Measurements from ENCODE around the gene CAMK2N1. TPM values are rescaled to one million over a fixed set of nuclear protein-coding genes. Genes with fewer than 3 reads are reported as not detected.
A peak's percentile ranks its signal among the peaks of the same experiment; 100 is the strongest.

CAMK2N1 gene
- total RNA-seq, 2 experiments from 2014 or later: 0.37 to 0.45 TPM

- Mint-ChIP-seq H3K36me3 (ENCODE audit: low read depth) (no peaks in the 10 kb centered on the region), H3K27me3 (peaks cover 38% of the 10 kb centered on the region)
- no peak for DNase-seq
Measured at GRCh38 chr1:20472121-20472520, 13.9 kb downstream of the CAMK2N1 start.

GRCh38 chr1:20470194-20470593 is 15.8 kb downstream of the CAMK2N1 start:
- POLR2A ChIA-PET: no interaction called here
- no peak overlapping the region for H3K27ac Mint-ChIP-seq
- peaks cover 30% of the 10 kb centered on the region for H3K27me3 Mint-ChIP-seq

More at GRCh38 chr1:20472121-20472520, 13.9 kb downstream of the CAMK2N1 start:
- POLR2A ChIA-PET: no interaction called here
- CTCF ChIA-PET: no interaction called here
- no peaks in the 10 kb centered on the region for H3K9me3 Mint-ChIP-seq
- H3K27ac Mint-ChIP-seq: no peak overlapping the region
- no peak overlapping the region for H3K4me3 Mint-ChIP-seq
- H3K4me1 Mint-ChIP-seq: no peaks in the 10 kb centered on the region

GRCh38 chr1:20469406-20470076 is 16.5 kb downstream of the CAMK2N1 start:
- H3K9me3 Mint-ChIP-seq: no peaks in the 10 kb centered on the region
- DNase-seq: no peak
- H3K27ac Mint-ChIP-seq: no peak overlapping the region
- H3K27me3 Mint-ChIP-seq: peaks cover 25% of the 10 kb centered on the region
- POLR2A ChIA-PET: no interaction called here
- CTCF ChIA-PET: no interaction called here
- H3K36me3 Mint-ChIP-seq (ENCODE audit: low read depth): no peaks in the 10 kb centered on the region
- H3K4me3 Mint-ChIP-seq: no peak overlapping the region
- no peaks in the 10 kb centered on the region for H3K4me1 Mint-ChIP-seq

More at GRCh38 chr1:20470194-20470593, 15.8 kb downstream of the CAMK2N1 start:
- no peaks in the 10 kb centered on the region for H3K36me3 Mint-ChIP-seq (ENCODE audit: low read depth)
- CTCF ChIA-PET: interaction anchor here (1.1 kb wide), 1 partner anchor 35 kb away, joined by 3 read pairs; no protein-coding TSS in a partner anchor
- H3K9me3 Mint-ChIP-seq: no peaks in the 10 kb centered on the region
- DNase-seq: no peak
- no peak overlapping the region for H3K4me3 Mint-ChIP-seq
- H3K4me1 Mint-ChIP-seq: no peaks in the 10 kb centered on the region

- Mint-ChIP-seq H3K27ac (no peak overlapping the region), H3K9me3 (no peaks in the 10 kb centered on the region), H3K36me3 (ENCODE audit: low read depth) (no peaks in the 10 kb centered on the region), H3K4me1 (no peaks in the 10 kb centered on the region), H3K27me3 (peaks cover 13% of the 10 kb centered on the region), H3K4me3 (no peak overlapping the region)
- DNase-seq: no peak
- CTCF ChIA-PET: interaction anchor here (1.0 kb wide), 1 partner anchor 27 kb away, joined by 3 read pairs; no protein-coding TSS in a partner anchor
- POLR2A ChIA-PET: no interaction called here
Measured at GRCh38 chr1:20466273-20466672, 19.7 kb downstream of the CAMK2N1 start.

GRCh38 chr1:20465187-20465586 is 20.8 kb downstream of the CAMK2N1 start:
- Mint-ChIP-seq H3K4me1 (no peaks in the 10 kb centered on the region), H3K27me3 (peaks cover 15% of the 10 kb centered on the region), H3K27ac (no peak overlapping the region), H3K9me3 (no peaks in the 10 kb centered on the region), H3K4me3 (no peak overlapping the region), H3K36me3 (ENCODE audit: low read depth) (no peaks in the 10 kb centered on the region)
- CTCF ChIA-PET: interaction anchor here (1.0 kb wide), 1 partner anchor 26 kb away, joined by 3 read pairs; no protein-coding TSS in a partner anchor
- no peak for DNase-seq
- POLR2A ChIA-PET: no interaction called here

- Mint-ChIP-seq H3K4me3 (no peak overlapping the region), H3K27me3 (peaks cover 15% of the 10 kb centered on the region), H3K27ac (no peak overlapping the region), H3K9me3 (no peaks in the 10 kb centered on the region), H3K36me3 (ENCODE audit: low read depth) (no peaks in the 10 kb centered on the region), H3K4me1 (no peaks in the 10 kb centered on the region)
- POLR2A ChIA-PET: no interaction called here
- no peak for DNase-seq
- CTCF ChIA-PET: interaction anchor here (1.3 kb wide), 1 partner anchor 11 kb away, joined by 3 read pairs; no protein-coding TSS in a partner anchor
Measured at GRCh38 chr1:20463502-20463901, 22.5 kb downstream of the CAMK2N1 start.

DNA sequence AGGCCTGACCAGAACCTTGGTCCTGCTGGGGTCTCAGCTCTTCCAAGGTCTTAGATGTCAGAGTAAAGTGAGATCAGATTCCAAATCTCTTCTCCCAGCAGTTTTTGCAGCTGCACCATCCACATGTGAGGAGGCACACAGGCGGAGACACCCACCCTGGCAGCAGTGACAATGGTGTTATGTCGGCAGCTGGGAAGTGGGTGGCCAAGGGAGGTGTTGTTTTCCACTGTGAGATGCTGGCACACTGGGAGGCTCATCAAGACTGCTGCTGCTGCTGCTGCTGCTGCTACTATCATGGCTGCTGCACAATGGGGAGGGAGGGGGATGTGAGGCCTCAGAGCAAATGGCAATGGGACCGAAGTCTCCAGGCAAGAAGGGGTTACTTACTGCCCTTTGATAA is 23.6 kb downstream of the CAMK2N1 start:
- DNase-seq: no peak
- H3K9me3 Mint-ChIP-seq: no peaks in the 10 kb centered on the region
- no peaks in the 10 kb centered on the region for H3K36me3 Mint-ChIP-seq (ENCODE audit: low read depth)
- H3K27me3 Mint-ChIP-seq: peaks cover 15% of the 10 kb centered on the region
- ChIA-PET POLR2A (no interaction called here), CTCF (interaction anchor here (0.6 to 1.3 kb wide), 4 partner anchors 10 to 1107 kb away, joined by 3 to 4 read pairs (median 3); no protein-coding TSS in a partner anchor)
- no peaks in the 10 kb centered on the region for H3K4me1 Mint-ChIP-seq
- H3K27ac Mint-ChIP-seq: no peak overlapping the region
- H3K4me3 Mint-ChIP-seq: no peak overlapping the region

DNA sequence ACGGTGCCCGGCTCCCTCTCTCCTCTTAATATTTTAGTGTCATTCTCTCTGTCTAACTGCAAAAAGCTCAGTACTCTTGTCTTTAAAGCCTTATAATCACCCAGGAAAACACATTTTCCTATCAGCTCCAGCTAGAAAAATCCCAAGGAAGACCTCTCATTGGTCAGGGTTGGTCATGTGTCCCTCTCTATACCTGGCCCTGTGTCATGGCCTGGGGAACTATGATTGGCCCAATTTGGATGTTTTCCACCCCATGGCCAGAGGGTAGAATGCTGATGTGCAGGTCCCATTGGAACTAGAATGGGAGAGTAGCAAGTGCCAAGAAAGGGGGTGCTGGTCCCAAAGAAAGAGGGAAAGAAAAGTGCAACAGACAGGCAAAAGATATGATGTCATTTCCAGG is 27.3 kb downstream of the CAMK2N1 start:
- H3K9me3 Mint-ChIP-seq: no peaks in the 10 kb centered on the region
- ChIA-PET CTCF (no interaction called here), POLR2A (no interaction called here)
- no peaks in the 10 kb centered on the region for H3K36me3 Mint-ChIP-seq (ENCODE audit: low read depth)
- H3K4me1 Mint-ChIP-seq: no peaks in the 10 kb centered on the region
- H3K4me3 Mint-ChIP-seq: no peak overlapping the region
- H3K27me3 Mint-ChIP-seq: peaks cover 5% of the 10 kb centered on the region
- H3K27ac Mint-ChIP-seq: peak overlapping the region; percentile 16
- no peak for DNase-seq

- ChIA-PET POLR2A (no interaction called here), CTCF (no interaction called here)
- Mint-ChIP-seq H3K27me3 (peaks cover 11% of the 10 kb centered on the region), H3K4me1 (no peaks in the 10 kb centered on the region), H3K4me3 (no peak overlapping the region), H3K9me3 (no peaks in the 10 kb centered on the region), H3K27ac (no peak overlapping the region), H3K36me3 (ENCODE audit: low read depth) (no peaks in the 10 kb centered on the region)
- DNase-seq: no peak
Measured at GRCh38 chr1:20454004-20454403, 32.0 kb downstream of the CAMK2N1 start.

- Mint-ChIP-seq H3K9me3 (no peaks in the 10 kb centered on the region), H3K4me1 (no peaks in the 10 kb centered on the region), H3K27ac (no peak overlapping the region), H3K27me3 (peaks cover 17% of the 10 kb centered on the region), H3K36me3 (ENCODE audit: low read depth) (no peaks in the 10 kb centered on the region), H3K4me3 (no peak overlapping the region)
- DNase-seq: no peak
- ChIA-PET CTCF (interaction anchor here (0.6 kb wide), 1 partner anchor 1228 kb away, joined by 4 read pairs; no protein-coding TSS in a partner anchor), POLR2A (no interaction called here)
Measured at GRCh38 chr1:20449735-20450311, 36.2 kb downstream of the CAMK2N1 start.

DNA sequence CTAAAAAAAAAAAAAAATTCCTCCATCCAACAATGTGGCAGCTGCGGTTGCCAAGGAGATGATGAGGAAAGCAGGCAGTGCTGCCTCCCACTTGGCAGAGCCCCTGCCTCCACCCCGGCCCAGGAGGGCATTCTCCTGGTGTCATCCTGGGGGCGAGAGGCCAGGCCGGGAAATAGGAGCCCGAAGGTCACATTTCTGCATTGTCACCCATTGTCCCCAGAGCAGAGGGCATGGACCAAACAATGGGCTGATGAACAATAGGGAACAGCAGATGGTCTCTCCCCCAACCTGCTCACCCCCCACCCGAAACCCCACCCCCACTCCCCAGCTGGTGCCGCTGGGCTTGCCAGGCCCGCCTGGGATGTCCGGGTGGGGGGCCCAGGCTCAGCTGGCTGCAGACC is 37.3 kb downstream of the CAMK2N1 start:
- ChIA-PET POLR2A (no interaction called here), CTCF (no interaction called here)
- no peaks in the 10 kb centered on the region for H3K36me3 Mint-ChIP-seq (ENCODE audit: low read depth)
- DNase-seq: no peak
- H3K27me3 Mint-ChIP-seq: peaks cover 17% of the 10 kb centered on the region
- H3K4me3 Mint-ChIP-seq: no peak overlapping the region
- H3K27ac Mint-ChIP-seq: no peak overlapping the region
- H3K4me1 Mint-ChIP-seq: no peaks in the 10 kb centered on the region
- no peaks in the 10 kb centered on the region for H3K9me3 Mint-ChIP-seq

GRCh38 chr1:20447794-20448193 is 38.2 kb downstream of the CAMK2N1 start:
- peaks cover 17% of the 10 kb centered on the region for H3K27me3 Mint-ChIP-seq
- H3K4me1 Mint-ChIP-seq: no peaks in the 10 kb centered on the region
- H3K27ac Mint-ChIP-seq: no peak overlapping the region
- POLR2A ChIA-PET: no interaction called here
- no peaks in the 10 kb centered on the region for H3K36me3 Mint-ChIP-seq (ENCODE audit: low read depth)
- H3K4me3 Mint-ChIP-seq: no peak overlapping the region
- CTCF ChIA-PET: interaction anchor here (0.6 kb wide), 1 partner anchor 339 kb away, joined by 3 read pairs; no protein-coding TSS in a partner anchor
- no peak for DNase-seq
- no peaks in the 10 kb centered on the region for H3K9me3 Mint-ChIP-seq

GRCh38 chr1:20446796-20447195 is 39.2 kb downstream of the CAMK2N1 start:
- Mint-ChIP-seq H3K9me3 (no peaks in the 10 kb centered on the region), H3K4me3 (no peak overlapping the region), H3K36me3 (ENCODE audit: low read depth) (no peaks in the 10 kb centered on the region), H3K27ac (no peak overlapping the region), H3K4me1 (no peaks in the 10 kb centered on the region), H3K27me3 (peaks cover 17% of the 10 kb centered on the region)
- no peak for DNase-seq
- POLR2A ChIA-PET: no interaction called here
- CTCF ChIA-PET: interaction anchor here (1.8 kb wide), 1 partner anchor 11 kb away, joined by 4 read pairs; no protein-coding TSS in a partner anchor
